ENCODE measurements around the gene BABAM2. TPM values are rescaled to one million over a fixed set of nuclear protein-coding genes. Genes with fewer than 3 reads are reported as not detected.
A peak's percentile ranks its signal among the peaks of the same experiment; 100 is the strongest.

Gene BABAM2
- total and polyA plus RNA-seq, 2 of the 4 experiments (the other 2 are of a cell fraction) = 20.9 to 23.1 TPM

DNA sequence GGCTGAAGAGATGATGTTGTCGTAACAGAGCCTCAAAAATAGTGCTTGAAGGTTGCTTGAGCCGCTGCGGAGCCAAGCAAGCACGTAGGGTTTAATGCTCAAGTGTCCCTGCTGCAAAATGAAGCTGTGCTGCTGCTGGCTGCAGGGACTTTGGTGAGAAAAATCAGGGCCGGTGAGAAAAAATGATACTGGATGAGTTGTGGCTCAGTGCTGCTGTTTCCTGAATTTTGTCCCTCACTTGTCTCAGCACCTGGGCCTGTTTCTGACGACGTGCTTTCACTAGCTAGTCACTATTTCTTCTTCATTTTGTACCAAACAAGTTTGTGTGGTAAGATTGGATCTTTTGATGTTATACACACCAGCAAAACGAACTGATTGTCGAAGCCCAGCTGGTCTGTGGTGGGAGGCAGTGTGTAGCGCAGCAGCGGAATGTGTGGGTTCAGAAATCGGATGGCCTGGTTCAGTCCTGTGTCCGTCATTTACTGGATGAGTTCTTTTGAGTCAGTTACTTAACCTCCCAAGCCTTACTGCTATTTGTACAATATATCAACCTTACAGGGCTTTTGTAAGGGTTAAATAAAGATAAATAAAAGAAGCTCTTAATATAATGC is 329.3 kb downstream of the BABAM2 start:
- dilution Hi-C loops (cut with HindIII; ENCODE audit: low sequenced_read_pairs, unreplicated experiment) (no loop called here), in situ Hi-C loops (cut with MboI; ENCODE audit: low sequenced_read_pairs) (no loop called here), intact Hi-C loops (cut with micrococcal nuclease) (loop anchor here (10.0 kb wide), 1 partner anchor 465 kb away; no protein-coding TSS in a partner anchor)
- Histone ChIP-seq H3K14ac (replicated peaks; ENCODE audit: low read depth, low read length) (no peak overlapping the region), H4K5ac (ENCODE audit: low read depth, low read length) (no peak overlapping the region), H4K8ac (ENCODE audit: low read depth in 2 of 2, low read length in 2 of 2) (peak overlapping the region in 1 of 2 experiments; percentile 33; a peak in 1 of 4 replicates), H2BK20ac (ENCODE audit: low read depth, low read length) (no peak overlapping the region), H3K4ac (ENCODE audit: low read depth, low read length) (0 out of 2 replicates have a peak overlapping the region, but pooled peaks have one; percentile 18), H2AK9ac (replicated peaks; ENCODE audit: low read depth, low read length, poor library complexity) (no peak overlapping the region), H3K4me3 (ENCODE audit: insufficient read depth, low read depth, low read length) (no peak overlapping the region), H3K23ac (ENCODE audit: low read depth, low read length) (no peak overlapping the region), H3K9me3 (ENCODE audit: control insufficient read depth, insufficient read depth, low read length) (no peaks in the 10 kb centered on the region), H3K27me3 (ENCODE audit: control insufficient read depth, insufficient read depth, low read length) (no peaks in the 10 kb centered on the region), H4K91ac (ENCODE audit: insufficient read depth, low read depth, low read length) (no peak overlapping the region), H3K36me3 (ENCODE audit: control insufficient read depth, insufficient read depth, low read length) (no peaks in the 10 kb centered on the region), H2BK5ac (ENCODE audit: low read depth, low read length, poor library complexity, severe bottlenecking) (no peak overlapping the region), H3K9me1 (ENCODE audit: insufficient read depth, low read length) (peaks cover 3% of the 10 kb centered on the region; the same call in 1 of the 2 replicates), H3K79me1 (ENCODE audit: low read depth in 1 of 2, low read length in 2 of 2) (no peaks in the 10 kb centered on the region), H3K4me1 (ENCODE audit: control insufficient read depth, insufficient read depth, low read length) (peaks cover 7% of the 10 kb centered on the region), H3K4me2 (ENCODE audit: low read depth, low read length) (no peak overlapping the region), H4K20me1 (ENCODE audit: insufficient read depth, low read length) (no peaks in the 10 kb centered on the region), H2BK15ac (ENCODE audit: low read depth, low read length) (no peak overlapping the region), H3K18ac (ENCODE audit: low read depth, low read length) (no peak overlapping the region), H3K56ac (ENCODE audit: extremely low read depth, insufficient read depth, low read length) (no peak overlapping the region), H3K27ac (ENCODE audit: insufficient read depth, low read length) (no peak overlapping the region), H2BK120ac (ENCODE audit: low read depth, low read length) (no peak overlapping the region), H2AK5ac (ENCODE audit: low read depth, low read length) (peak overlapping the region; percentile 63; the same call in 1 of the 2 replicates), H3K9ac (ENCODE audit: low read depth, low read length) (no peak overlapping the region), H2AFZ (replicated peaks; ENCODE audit: low read length, poor library complexity) (no peak overlapping the region)
- 91% methylated on average over 4 of the region's 13 CpGs; no CpG with 5 or more reads in 1 of the 2 experiments for WGBS, 2 experiments (ENCODE audit: extremely low coverage in 2 of 2, insufficient read length in 1 of 2)
- CTCF ChIA-PET = interaction anchor here (0.9 to 1.1 kb wide), 2 partner anchors 353 to 516 kb away, joined by 4 to 6 read pairs; no protein-coding TSS in a partner anchor
- TF ChIP-seq SMC3 (IDR thresholded peaks at IDR 0.05; ENCODE audit: low read depth, low read length) (no peak), MAZ (IDR thresholded peaks at IDR 0.05; ENCODE audit: borderline replicate concordance, low read depth, low read length) (no peak), CEBPB (IDR thresholded peaks at IDR 0.05; ENCODE audit: low read depth, low read length) (no peak), POLR2A (IDR thresholded peaks at IDR 0.05; ENCODE audit: low read depth, low read length) (no peak), BHLHE40 (IDR thresholded peaks at IDR 0.05; ENCODE audit: low read depth, low read length) (no peak)
- TF ChIP-seq, protein P1, sequence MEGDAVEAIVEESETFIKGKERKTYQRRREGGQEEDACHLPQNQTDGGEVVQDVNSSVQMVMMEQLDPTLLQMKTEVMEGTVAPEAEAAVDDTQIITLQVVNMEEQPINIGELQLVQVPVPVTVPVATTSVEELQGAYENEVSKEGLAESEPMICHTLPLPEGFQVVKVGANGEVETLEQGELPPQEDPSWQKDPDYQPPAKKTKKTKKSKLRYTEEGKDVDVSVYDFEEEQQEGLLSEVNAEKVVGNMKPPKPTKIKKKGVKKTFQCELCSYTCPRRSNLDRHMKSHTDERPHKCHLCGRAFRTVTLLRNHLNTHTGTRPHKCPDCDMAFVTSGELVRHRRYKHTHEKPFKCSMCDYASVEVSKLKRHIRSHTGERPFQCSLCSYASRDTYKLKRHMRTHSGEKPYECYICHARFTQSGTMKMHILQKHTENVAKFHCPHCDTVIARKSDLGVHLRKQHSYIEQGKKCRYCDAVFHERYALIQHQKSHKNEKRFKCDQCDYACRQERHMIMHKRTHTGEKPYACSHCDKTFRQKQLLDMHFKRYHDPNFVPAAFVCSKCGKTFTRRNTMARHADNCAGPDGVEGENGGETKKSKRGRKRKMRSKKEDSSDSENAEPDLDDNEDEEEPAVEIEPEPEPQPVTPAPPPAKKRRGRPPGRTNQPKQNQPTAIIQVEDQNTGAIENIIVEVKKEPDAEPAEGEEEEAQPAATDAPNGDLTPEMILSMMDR (conservative IDR thresholded peaks at IDR 0.05; ENCODE audit: low read depth, low read length) = no peak
- no peak for ATAC-seq (ENCODE audit: low read depth)
- BruUV-seq (replicated peaks) = no TSS peak
- no peak for DNase-seq
- POLR2A ChIA-PET (ENCODE audit: unreplicated experiment) = interaction anchor here (0.6 kb wide), 1 partner anchor 28 kb away, joined by 4 read pairs; no protein-coding TSS in a partner anchor
